Daoy (cell line): ENCODE results near the gene SMIM32. TPM values are rescaled to one million over a fixed set of nuclear protein-coding genes. Genes with fewer than 3 reads are reported as not detected.

Source experiments
- DNase-seq: peaks from one replicate; pipeline ENCODE4 v3.0.0-alpha.2; 2015; ENCODE audit warnings: low read depth
- total RNA-seq: library from RNA; depleted of rRNA; stranded (reverse); fragments of >200 nt; shearing (Covaris generic); gene quantifications from 2 replicates; pipeline ENCODE4 v1.2.3, GENCODE V29; 2014

Gene SMIM32
- total RNA-seq, 1 experiment from 2014 or later, result not detected

GRCh38 chr5:136186796-136187195 lies 6.2 kb downstream of the SMIM32 start:
- DNase-seq, result no peak

DNA sequence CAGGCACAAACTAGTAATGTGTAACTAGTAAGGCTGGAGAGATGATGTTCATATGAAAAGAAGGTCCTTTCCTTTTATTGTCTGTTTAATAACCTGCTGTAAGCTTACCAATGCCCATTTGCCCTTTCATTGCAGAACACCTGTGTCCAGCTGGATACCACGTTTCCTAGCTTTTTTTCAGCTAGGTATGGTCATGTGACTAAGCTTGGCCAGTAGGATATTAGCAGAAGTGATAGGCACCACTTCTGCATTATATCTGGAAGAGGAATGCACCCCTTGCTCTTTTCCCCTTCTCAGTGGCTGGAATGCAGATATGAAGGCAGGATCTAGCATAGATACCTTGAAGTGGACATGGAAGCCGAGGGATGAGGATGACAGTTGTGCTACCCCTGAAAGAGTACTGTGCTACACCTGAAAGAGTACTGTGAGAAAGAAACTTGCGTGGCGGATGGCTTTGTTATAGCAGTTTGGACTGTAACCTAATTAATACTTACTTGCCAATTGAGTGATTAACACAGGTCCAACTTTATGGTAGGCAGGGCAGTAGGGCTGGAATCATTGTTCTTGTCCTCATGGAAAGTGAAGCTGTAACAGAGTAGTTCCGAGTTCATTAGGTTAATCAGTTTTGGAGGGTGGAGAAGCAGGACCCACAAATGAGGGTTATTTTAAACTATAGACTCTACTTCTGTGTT lies 6.8 kb downstream of the SMIM32 start:
- no peak for DNase-seq

- no peak for DNase-seq
These were observed 10.3 kb downstream of the SMIM32 start for GRCh38 chr5:136182618-136183017.

- no peak for DNase-seq
These were observed 18.8 kb downstream of the SMIM32 start for GRCh38 chr5:136174021-136174659.

DNA sequence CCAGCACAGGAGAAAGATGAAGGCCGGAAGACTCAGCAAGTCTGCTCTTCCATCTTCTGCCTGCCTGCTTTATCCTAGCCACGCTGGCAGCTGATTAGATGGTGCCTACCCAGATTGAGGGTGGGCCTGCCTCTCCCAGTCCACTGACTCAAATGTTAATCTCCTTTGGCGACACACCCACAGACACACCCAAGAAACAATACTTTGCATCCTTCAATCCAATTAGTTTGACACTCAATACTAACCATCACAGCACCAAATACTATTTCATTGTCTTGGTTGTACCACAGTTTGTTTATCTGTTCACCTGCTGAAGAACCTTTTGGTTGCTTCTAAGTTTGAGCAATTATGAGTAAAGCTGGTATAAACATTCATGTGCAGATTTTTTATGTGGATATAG lies 23.7 kb downstream of the SMIM32 start:
- no peak for DNase-seq

GRCh38 chr5:136166909-136167308 lies 26.1 kb downstream of the SMIM32 start:
- no peak for DNase-seq

- no peak for DNase-seq
These were observed 28.7 kb downstream of the SMIM32 start for GRCh38 chr5:136164226-136164625.

- DNase-seq, result no peak
These were observed 31.0 kb downstream of the SMIM32 start for GRCh38 chr5:136162008-136162407.

DNA sequence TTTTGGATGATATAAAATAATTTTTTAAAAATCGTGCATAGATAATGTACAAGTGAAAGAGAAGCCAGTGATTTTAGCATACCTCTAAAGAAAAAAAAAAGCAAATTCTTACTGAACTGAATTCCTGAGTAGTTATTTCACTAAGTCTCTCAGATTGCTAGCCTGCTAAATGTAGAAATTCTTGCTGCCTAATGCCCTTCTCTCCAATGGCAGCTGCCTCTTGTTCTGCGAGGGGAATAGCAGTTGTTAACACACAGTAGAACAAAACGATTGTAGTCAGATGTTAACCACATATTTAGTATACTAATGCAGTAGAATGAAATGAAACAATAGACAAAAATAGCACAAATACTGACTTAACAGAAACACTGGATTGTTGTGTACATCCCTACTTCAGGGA lies 33.5 kb downstream of the SMIM32 start:
- DNase-seq, result no peak

DNA sequence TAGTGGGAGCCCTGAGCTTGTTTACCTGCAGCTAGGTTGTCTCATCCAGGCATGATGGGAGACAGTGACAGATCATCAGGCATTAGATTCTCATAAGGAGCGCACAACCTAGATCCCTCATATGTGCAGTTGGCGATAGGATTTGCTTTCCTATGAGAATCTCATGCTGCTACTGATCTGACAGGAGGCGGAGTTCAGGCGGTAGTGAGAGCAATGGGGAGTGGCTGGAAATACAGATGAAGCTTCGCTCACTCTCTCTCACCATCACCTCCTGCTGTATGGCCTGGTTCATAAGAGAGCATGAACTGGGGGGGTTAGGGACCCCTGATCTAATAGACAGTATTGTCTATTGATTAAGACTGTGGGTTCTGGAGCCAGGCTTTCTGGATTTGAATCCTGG lies 35.4 kb downstream of the SMIM32 start:
- DNase-seq, result no peak

GRCh38 chr5:136155761-136156160 lies 37.2 kb downstream of the SMIM32 start:
- no peak for DNase-seq

- DNase-seq, result no peak
These were observed 37.9 kb downstream of the SMIM32 start for GRCh38 chr5:136155078-136155477.

DNA sequence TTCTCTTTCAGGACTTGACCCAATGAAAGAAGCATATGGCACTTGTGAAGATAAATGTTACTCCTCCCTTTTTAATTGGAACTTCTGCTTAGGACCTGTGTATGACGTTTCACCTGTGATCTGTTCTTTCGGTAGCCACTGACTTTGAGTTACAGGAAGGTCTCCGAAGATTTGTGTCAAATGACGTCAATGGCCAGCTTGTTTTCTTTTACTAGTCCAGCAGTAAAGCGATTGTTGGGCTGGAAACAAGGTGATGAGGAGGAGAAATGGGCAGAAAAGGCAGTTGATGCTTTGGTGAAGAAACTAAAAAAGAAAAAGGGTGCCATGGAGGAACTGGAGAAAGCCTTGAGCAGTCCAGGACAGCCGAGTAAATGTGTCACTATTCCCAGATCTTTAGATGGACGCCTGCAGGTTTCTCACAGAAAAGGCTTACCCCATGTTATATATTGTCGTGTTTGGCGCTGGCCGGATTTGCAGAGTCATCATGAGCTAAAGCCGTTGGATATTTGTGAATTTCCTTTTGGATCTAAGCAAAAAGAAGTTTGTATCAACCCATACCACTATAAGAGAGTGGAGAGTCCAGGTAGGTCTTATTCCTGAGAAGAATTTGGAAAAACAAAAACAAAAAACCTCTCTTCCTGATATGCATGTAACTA lies 39.3 kb downstream of the SMIM32 start:
- no peak for DNase-seq

GRCh38 chr5:136149891-136150290 lies 43.1 kb downstream of the SMIM32 start:
- no peak for DNase-seq

DNA sequence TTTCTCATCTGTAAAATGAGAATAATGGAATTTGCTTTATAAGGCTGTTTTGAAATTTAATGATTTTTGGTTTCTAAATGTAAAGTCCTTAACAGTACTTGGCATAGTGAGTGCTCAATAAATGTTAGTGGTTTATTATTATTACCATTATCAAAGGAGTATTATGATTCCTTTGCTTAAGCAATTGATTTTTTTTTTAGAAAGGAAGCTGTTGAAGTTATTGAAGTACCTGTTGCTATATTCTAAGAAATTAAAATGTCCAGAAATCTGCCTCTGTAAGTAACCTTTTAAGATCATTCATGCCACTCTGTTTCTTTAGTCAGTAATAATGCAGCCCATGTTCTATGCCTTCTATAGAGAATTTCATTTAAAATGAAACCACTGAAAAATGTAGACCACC lies 45.3 kb downstream of the SMIM32 start:
- no peak for DNase-seq

- no peak for DNase-seq
These were observed 46.8 kb downstream of the SMIM32 start for GRCh38 chr5:136146201-136146600.

DNA sequence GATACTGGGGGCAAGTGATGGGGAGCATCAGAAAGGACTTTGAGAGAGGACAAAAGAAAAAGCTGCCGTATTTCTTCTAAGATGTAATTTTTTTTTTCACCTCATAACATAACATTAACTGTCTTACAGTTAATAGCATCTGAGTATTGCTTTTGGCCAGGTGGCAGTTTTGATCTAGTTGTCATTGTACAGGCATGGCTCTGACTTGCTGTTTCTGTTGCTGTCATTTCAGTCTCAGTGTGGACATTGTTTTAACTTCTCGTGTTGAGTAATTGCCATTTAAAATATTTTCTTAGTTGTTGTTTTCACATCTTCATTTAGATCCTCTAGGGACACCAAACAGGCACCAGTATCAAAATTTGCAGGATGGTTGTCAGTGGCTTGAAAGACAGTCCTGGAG lies 47.9 kb downstream of the SMIM32 start:
- DNase-seq, result no peak

GRCh38 chr5:136143763-136144162 lies 49.2 kb downstream of the SMIM32 start:
- DNase-seq, result no peak

- no peak for DNase-seq
These were observed 49.6 kb downstream of the SMIM32 start for GRCh38 chr5:136143312-136143711.

GRCh38 chr5:136141561-136141960 lies 51.4 kb downstream of the SMIM32 start:
- no peak for DNase-seq
